Esophagus muscularis mucosa (tissue), 3 donors: ENCODE data around the gene RNASEH1.

Source experiments
- EP300 ChIP-seq: sonication (generic); formaldehyde crosslinking; IDR thresholded peaks from one replicate; pipeline ENCODE4 v1.6.1; 2017; ENCODE audit warnings: antibody characterized with exemption
- POLR2A ChIP-seq: fragments of 450-650 bp; IDR thresholded peaks from one replicate; pipeline ENCODE4 v1.6.1; 2017; ENCODE audit warnings: antibody characterized with exemption, moderate library complexity, mild to moderate bottlenecking, low read depth
- POLR2AphosphoS5 ChIP-seq, 2 donors: sonication (generic); formaldehyde crosslinking; IDR thresholded peaks; one replicate each; pipeline ENCODE4 v1.6.1; 2017; ENCODE audit warnings: antibody characterized with exemption in 2 of 2

- no peak for TF ChIP-seq EP300
- TF ChIP-seq POLR2AphosphoS5 (IDR thresholded peaks at IDR 0.05), result no peak
- no peak for TF ChIP-seq POLR2A
Observed at GRCh38 chr2:3547915-3548314, 10.2 kb downstream of the RNASEH1 start.
